ENCODE results near the gene SLC35E1. TPM values are rescaled to one million over a fixed set of nuclear protein-coding genes. Genes with fewer than 3 reads are reported as not detected.

The SLC35E1 gene
- total and polyA plus RNA-seq, 2 donors (not counting 3 experiments of a cell fraction or from before 2014, with no cell fraction given) = 36.0 to 37.5 TPM

GRCh38 chr19:16518061-16518460, 54.2 kb downstream of the SLC35E1 start:
- dilution Hi-C loops (cut with MboI; ENCODE audit: extremely low pct_ligation_motif_present, low sequenced_read_pairs) = no loop called here
- H3K4me2 ChIP-seq (ENCODE audit: insufficient read depth, low read length) = no peak overlapping the region
- intact Hi-C loops (cut with micrococcal nuclease) = no loop called here
- BruUV-seq (replicated peaks) = TSS peak; percentile 80
- no peaks in the 10 kb centered on the region for H4K20me1 ChIP-seq (replicated peaks; ENCODE audit: control insufficient read depth, extremely low read depth, insufficient read depth, low read length)
- ChIA-PET POLR2A (no interaction called here), CTCF (interaction anchor here (1.0 kb wide), 1 partner anchor 10 kb away, joined by 3 read pairs; no protein-coding TSS in a partner anchor)
- no peaks in the 10 kb centered on the region for H3K9me1 ChIP-seq (replicated peaks; ENCODE audit: control insufficient read depth, extremely low read depth, insufficient read depth, low read length)
- H3K27ac ChIP-seq (ENCODE audit: insufficient read depth, low read depth, low read length) = no peak overlapping the region
- no peaks in the 10 kb centered on the region for H3K79me2 ChIP-seq (ENCODE audit: control insufficient read depth, insufficient read depth, low read length)
- no peak for TF ChIP-seq FOS (IDR thresholded peaks at IDR 0.05; ENCODE audit: borderline replicate concordance, insufficient read depth, low read length)
- no peak for TF ChIP-seq GATA2 (IDR thresholded peaks at IDR 0.05; ENCODE audit: insufficient read depth, insufficient read length, low read depth, low read length)
- TF ChIP-seq, protein P1, sequence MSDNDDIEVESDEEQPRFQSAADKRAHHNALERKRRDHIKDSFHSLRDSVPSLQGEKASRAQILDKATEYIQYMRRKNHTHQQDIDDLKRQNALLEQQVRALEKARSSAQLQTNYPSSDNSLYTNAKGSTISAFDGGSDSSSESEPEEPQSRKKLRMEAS (IDR thresholded peaks at IDR 0.05; ENCODE audit: insufficient read depth, insufficient read length) = no peak
- no peak overlapping the region for H3K4me3 ChIP-seq (replicated peaks in 1 of 3; ENCODE audit: insufficient read depth in 1 of 3, low read depth in 1 of 3, low read length in 3 of 3)
- no peak overlapping the region for H3K9ac ChIP-seq (replicated peaks; ENCODE audit: extremely low read depth, insufficient read depth, low read length)
- peaks cover 16 to 52% of the 10 kb centered on the region in 2 experiments for H3K36me3 ChIP-seq (ENCODE audit: control insufficient read depth in 2 of 2, extremely low read depth in 1 of 2, insufficient read depth in 2 of 2, low read length in 2 of 2)
- no peaks in the 10 kb centered on the region for H3K27me3 ChIP-seq (ENCODE audit: control insufficient read depth in 2 of 2, insufficient read depth in 2 of 2, low read length in 2 of 2)
- no peaks in the 10 kb centered on the region for H3K9me3 ChIP-seq (replicated peaks; ENCODE audit: control insufficient read depth, insufficient read depth, low read length)
- H3K4me1 ChIP-seq (ENCODE audit: control insufficient read depth, extremely low read depth, insufficient read depth, low read length) = no peaks in the 10 kb centered on the region
- no peak overlapping the region for H2AFZ ChIP-seq (ENCODE audit: low read depth, low read length)
- FAIRE-seq (no peak), DNase-seq (ENCODE audit: low read depth, low spot score) (no peak)

DNA sequence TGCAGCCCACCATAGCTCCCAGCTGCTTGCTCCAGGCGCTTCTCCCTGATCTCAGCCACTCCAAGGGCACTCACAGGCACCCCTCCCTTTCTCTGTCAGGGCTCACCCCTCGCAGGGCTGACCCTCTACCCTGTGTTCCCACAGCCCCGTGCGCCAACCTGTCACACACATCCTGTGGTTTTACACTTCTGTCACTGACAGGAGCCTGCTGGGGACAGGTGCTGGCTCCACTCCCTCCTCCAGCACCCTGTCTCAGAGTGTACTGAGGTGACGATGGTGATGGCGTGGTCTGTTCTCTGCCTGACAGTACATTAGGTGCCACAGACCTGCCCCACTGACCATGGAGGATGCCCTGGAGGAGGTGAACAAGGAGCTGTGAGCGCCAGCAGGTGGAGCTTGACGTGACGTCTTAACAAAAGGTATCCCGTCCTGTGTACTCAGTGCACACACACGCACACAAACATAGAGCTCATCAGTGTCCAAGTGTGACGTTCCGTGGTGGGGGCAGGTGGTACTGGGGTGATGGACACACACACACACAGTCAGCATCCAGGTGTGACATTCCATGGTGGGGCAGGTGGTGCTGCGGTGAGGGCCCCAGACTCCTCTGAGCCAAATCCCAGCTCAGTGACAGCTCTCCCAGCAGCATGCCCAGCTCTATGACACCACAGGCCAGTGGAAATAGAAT, 55.1 kb downstream of the SLC35E1 start:
- Histone ChIP-seq H3K4me2 (ENCODE audit: insufficient read depth, low read length) (no peak overlapping the region), H3K9me1 (replicated peaks; ENCODE audit: control insufficient read depth, extremely low read depth, insufficient read depth, low read length) (no peaks in the 10 kb centered on the region), H3K36me3 (ENCODE audit: control insufficient read depth in 2 of 2, extremely low read depth in 1 of 2, insufficient read depth in 2 of 2, low read length in 2 of 2) (peaks cover 11 to 45% of the 10 kb centered on the region in 2 experiments), H4K20me1 (replicated peaks; ENCODE audit: control insufficient read depth, extremely low read depth, insufficient read depth, low read length) (no peaks in the 10 kb centered on the region), H3K27me3 (ENCODE audit: control insufficient read depth in 2 of 2, insufficient read depth in 2 of 2, low read length in 2 of 2) (no peaks in the 10 kb centered on the region), H3K4me3 (replicated peaks in 1 of 3; ENCODE audit: insufficient read depth in 1 of 3, low read depth in 1 of 3, low read length in 3 of 3) (no peak overlapping the region), H3K9me3 (replicated peaks; ENCODE audit: control insufficient read depth, insufficient read depth, low read length) (no peaks in the 10 kb centered on the region), H3K27ac (ENCODE audit: insufficient read depth, low read depth, low read length) (no peak overlapping the region), H2AFZ (ENCODE audit: low read depth, low read length) (no peak overlapping the region), H3K79me2 (ENCODE audit: control insufficient read depth, insufficient read depth, low read length) (no peaks in the 10 kb centered on the region), H3K9ac (replicated peaks; ENCODE audit: extremely low read depth, insufficient read depth, low read length) (no peak overlapping the region), H3K4me1 (ENCODE audit: control insufficient read depth, extremely low read depth, insufficient read depth, low read length) (no peaks in the 10 kb centered on the region)
- ChIA-PET POLR2A (no interaction called here), CTCF (interaction anchor here (1.0 to 1.1 kb wide), 2 partner anchors 11 to 75 kb away, joined by 3 to 4 read pairs; no protein-coding TSS in a partner anchor)
- DNase-seq (ENCODE audit: low read depth, low spot score) (no peak), FAIRE-seq (no peak)
- intact Hi-C loops (cut with micrococcal nuclease) (no loop called here), dilution Hi-C loops (cut with MboI; ENCODE audit: extremely low pct_ligation_motif_present, low sequenced_read_pairs) (no loop called here)
- no TSS peak for BruUV-seq (replicated peaks)
- no peak for TF ChIP-seq GATA2 (IDR thresholded peaks at IDR 0.05; ENCODE audit: insufficient read depth, insufficient read length, low read depth, low read length)

Data from endothelial cell of umbilical vein (primary cell).